GM18858 (cell line): ENCODE results near the gene GXYLT1.
A peak's percentile ranks its signal among the peaks of the same experiment; 100 is the strongest.
"Not testable (repeated sequence)": the region's sequence is repeated elsewhere in the genome, so short reads cannot be mapped to it uniquely, and the experiment has no call there.

Experiments
- ATAC-seq: cut with Tn5 transposase; IDR thresholded peaks from one replicate; pipeline ENCODE4 v1.9.1; 2021; ENCODE audit not compliant: unreplicated experiment

Gene GXYLT1

DNA sequence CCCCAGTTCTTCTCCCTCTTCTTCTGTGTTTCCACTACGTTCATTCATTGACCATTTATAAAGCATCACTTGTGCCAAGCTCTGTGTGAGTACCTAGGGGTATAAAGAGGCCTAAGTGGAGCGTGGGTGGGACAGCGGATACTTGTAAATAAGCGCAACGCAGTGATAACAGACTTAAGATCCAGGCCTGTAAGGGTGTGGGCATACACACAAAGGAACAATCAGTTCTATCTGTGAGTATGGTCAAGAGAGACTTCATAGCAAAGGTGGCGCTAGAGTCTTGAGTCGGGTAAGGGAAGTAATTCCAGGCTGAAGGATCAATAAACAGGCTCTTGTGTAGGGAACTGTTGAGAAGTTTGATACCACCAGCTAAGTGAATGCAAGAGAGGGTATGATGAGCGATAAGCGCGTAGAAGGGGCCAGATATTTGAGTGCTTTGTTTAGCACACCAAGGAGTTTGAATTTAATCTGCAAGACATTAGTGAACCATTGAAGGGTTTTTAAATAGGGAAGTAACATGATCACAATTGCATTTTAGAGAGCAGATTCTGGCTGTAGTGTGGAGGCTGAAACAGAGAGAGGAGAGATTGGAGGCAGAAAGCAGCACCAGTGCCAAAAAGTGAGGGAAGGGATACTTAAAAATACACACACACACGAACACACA lies 1.0 kb upstream of the GXYLT1 start:
- ATAC-seq = no peak

DNA sequence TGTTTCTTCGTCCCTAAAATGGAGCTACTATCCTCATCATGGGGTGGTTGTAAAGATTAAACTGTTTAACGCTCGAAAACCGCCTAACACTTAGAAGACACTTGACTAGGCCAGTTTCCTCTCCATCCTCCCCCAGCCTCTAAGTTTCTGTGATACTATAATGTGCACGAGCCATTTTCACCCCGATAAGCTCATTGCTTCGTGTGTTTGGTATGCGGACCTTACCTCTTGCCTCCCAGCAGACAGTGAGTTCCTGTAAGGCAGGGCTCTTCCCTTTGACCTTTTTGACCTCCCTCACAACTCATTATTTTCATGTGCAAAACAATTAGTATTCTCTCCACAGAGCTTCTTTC lies 499 bp upstream of the GXYLT1 start:
- no peak for ATAC-seq

DNA sequence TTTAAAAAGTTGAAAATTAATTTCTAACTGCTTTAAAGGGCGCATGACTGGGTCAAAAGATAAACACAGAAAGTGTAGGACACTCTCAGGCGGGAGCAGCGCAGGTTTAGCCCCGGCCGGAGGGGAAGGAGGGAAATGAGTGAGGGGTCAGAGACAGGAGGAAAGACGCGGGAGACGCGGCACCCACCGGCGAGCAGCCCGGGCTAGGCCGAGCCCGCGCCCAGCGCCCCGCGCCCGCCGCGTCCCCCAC lies 591 bp downstream of the GXYLT1 start:
- peak; percentile 11 for ATAC-seq

DNA sequence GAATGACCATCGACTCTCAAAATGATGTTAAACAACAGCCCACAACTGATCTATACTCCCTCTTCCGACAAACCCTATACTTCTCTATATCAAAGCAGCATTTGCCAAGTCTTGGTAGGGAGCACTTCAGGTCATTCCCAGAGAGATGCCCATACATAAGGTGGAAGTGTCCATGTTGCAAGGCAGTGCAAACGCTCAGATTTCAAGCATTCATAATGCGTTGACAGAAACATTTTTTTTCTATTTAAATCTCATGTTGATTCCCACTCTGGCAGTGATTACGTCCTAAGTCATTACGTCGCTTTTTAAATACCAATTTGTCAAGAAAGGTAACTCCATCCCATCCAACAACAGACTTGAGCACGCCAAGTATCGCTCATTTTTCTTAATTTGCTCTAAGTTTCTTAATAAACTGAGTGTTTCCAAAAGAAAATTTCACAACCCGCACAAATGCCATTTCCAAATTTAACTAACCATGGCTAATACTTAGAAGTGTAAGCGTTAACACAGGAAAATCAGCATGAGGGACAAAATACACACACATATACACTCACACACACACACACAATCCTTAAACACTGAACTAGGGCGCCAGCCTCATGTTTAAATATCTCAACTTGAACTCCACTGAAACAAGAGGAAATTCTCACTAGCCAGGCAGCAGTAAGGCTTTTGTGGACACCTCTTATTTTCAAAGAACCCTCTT lies 1.1 kb downstream of the GXYLT1 start:
- ATAC-seq = no peak

DNA sequence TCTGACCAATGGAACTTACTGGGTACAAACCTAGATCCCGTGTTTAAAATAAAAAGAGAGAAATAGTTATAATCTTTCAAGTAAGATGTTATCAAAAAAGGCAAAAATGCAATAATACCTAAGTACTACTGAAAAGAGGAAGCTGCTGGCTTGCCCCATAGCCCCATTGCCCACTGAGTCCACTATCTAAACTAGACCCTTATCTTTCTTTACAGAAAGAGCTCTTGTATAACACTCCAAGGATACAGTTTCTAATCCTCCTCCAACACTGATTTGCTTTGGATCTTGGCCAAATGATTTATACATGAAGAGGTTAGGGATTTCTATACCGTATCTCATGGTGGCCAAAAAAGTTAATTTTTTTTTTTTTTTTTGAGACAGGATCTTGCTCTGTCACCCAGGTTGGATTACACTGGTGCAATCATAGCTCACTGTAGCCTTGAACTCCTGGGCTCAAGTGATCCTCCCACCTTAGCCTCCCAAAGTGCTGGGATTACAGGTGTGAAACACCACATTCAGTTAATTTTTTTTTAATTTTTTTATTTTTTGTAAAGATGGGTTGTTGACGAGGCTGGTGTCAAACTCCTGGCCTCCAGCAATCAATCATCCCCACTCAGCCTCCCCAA lies 2.6 kb downstream of the GXYLT1 start:
- no peak for ATAC-seq

DNA sequence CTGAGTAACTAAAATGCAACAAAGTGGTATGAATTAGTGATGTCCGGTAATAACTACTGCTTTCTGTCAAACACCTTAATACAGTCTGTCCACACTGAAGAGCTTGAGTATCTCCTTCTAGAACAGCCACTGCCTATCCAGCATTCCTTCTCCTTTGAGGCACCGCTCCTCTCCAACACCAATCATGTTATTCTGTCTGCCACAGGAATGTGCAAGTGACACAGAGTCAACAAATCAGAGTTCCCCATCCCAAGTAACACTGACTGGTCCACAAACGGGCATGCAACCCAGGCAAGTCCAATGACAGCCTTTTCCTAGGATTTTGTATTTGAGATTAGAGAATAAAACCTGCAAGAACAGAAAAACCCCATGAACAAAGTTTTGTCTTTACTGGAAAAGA lies 3.8 kb downstream of the GXYLT1 start:
- no peak for ATAC-seq

DNA sequence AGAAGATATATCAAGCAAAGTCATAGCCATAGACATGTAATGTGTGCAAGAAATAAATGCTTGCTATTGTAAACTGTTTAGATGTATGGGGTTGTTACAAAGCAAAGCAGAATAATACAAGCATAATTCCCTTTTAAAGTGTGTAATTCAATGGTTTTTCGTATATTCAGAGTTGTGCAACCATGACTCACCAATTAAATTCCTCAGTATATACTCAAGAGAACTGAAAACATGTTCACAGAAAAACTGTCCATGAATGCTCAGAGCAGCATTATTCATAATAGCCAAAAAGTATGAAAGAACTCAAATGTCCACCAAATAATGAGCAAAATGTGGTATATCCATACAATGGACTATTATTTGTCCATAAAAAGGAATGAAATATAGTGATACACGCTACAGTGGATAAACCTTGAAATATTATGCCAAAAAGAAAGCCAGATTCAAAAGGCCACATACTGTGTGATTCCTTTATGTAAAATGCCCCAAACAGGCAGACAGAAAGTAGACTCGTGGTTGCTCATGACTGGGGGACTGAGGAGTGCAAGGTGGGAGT lies 9.3 kb downstream of the GXYLT1 start:
- no peak for ATAC-seq

DNA sequence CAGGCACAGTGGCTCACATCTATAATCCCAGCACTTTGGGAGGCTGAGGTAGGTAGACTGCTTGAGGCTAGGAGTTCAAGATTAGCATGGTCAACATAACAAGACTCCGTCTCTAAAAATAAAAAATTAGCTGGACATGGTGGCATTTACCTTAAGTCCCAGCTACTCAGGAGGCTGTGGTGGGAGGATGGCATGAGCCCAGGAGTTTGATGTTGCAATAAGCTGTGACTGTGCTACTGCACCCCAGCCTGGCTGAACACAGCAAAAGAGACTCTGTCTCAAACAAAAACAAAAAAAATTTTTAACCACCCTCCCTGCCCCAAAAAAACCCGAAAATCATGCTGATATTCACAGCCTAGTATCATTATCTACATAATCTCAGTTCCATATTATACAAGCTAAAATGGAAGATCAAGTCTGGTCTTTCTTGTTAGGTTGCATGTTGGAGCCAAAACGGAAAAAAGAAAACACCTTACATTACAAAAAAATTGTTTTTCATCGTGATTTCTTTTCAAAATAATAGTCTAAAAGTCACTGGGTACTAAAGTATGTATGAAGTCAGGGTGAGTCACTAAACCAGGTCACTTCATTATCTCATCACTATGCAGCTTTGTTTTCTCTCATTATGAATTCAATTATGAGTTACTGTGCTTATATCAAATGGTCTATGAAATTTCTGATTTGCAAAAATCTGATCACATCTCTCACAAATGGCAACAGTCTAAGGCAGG lies 13.8 kb downstream of the GXYLT1 start:
- ATAC-seq = no peak

DNA sequence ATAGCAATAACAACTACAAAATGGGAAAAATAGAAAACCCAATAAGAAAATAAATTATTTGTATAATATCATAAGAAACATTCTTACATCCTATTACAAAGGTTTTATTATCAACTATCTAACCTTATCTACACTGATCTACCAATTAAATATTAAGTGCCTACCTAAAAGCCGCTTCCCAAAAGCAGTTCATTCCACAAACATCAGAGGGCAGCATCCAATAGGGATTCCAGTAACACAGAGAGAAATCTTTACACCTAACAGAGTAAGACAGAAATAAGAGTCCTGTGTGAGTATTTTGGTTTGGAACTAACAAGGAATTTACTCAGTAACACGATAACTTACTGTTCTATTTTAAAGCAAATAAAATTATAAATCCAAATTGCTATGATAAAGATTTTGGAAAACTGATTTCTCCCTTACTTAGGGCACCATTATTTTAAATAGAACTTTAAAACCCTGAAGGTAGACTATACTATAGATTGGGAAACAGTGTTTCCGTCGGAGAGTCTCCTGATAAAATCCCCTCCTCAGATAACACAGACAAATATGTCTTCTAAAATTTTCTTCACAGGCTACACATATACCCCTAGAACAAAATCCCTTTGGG lies 15.0 kb downstream of the GXYLT1 start:
- ATAC-seq = no peak

DNA sequence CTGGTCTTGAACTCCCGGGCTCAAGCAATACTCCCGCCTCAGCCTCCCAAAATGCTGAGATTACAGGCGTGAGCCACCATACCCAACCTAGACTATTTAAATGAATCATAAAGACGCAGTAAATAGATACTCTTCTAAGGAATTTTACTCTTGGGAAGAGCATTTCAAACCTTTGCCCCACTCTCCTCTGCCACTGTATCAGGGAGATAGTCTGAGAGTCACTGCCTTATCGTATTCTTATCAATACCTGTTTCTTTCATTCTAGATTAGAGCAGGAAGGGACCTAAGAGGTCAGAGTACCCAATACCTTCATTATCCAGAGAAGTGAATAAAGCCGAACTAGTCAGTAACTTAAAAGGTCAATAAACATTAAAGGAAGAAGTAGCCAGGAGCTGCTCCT lies 15.8 kb downstream of the GXYLT1 start:
- ATAC-seq = no peak

DNA sequence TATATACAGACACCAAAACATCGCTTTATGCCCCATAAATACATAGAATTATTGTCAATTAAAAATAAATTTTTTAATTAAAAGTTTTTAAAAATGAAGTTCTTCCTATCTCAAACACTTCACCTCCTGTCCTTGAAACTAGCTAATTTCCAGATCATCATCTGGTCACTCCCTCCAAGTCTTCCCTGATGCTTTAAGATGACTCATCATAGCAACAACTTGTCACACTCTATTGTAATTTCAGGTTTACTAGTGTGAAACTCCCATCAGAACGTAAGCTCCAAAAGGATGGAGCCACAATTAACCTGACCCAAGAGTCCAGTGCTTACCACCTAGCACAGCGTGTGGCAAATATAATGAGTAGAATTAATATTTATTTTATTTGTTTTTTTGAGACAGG lies 16.3 kb downstream of the GXYLT1 start:
- no peak for ATAC-seq

DNA sequence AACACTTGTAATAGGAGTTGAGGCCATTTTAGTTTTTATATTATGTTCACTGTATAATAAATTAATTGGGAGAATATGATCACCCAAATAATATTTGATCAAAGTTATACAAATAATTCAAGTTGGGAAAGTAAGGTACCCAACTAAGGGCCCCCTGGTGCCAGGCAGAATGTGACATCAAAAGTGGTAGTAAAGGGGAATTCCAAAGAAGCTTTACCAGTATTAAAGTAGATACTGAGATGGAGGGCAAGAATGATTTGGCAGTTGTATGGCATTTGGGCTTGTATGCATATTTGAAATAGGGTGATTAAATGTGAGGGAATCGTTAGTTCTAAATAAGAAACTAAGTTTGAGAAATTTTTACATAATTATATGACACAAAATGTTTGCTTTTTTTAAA lies 17.7 kb downstream of the GXYLT1 start:
- ATAC-seq = no peak

DNA sequence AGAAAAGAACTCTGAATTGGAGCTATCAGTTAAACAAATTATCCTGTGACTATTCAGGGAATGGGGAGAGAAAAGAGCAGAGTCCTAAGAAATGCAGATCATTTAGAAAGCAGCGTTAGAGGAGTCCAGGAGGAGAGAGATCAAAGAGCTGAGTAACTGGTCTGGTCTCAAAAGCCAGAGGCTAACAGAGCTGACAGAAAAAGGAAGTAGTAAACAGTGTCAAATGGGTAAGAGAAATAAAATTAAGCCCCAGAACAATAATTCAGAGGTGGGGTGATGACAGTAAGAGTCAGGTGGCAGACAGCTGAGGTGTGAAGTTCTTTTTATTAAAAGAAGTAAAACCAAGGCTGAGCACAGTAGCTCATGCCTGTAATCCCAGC lies 19.3 kb downstream of the GXYLT1 start:
- no peak for ATAC-seq

DNA sequence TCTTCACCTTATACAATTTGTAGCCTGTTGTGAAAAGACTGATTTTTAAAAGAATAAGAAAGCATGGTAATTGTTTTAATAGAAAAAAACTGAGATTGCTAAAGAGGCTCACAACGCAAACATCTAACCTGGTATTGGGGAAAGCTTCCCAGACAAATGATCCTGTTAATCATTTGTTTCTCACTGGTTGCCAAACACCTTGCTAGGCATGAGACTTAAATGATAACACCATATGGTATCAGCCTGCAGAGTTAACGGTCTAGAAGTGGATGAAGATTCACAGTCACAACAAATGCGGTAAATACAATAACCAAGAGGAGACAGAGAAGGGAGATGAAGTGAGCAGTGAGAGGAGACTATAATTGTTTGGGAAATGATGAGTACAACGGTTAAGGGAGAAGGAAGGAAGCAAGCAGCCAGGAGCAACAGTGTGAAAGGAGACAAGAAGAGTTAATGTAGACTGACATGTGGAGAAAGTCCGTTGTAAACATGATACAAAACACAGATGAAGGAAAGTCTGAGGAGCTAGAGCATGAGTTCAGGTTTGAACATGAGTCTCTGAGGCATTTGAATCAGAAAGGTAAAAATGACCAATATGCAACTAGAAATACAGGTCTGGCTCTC lies 19.8 kb downstream of the GXYLT1 start:
- no peak for ATAC-seq

DNA sequence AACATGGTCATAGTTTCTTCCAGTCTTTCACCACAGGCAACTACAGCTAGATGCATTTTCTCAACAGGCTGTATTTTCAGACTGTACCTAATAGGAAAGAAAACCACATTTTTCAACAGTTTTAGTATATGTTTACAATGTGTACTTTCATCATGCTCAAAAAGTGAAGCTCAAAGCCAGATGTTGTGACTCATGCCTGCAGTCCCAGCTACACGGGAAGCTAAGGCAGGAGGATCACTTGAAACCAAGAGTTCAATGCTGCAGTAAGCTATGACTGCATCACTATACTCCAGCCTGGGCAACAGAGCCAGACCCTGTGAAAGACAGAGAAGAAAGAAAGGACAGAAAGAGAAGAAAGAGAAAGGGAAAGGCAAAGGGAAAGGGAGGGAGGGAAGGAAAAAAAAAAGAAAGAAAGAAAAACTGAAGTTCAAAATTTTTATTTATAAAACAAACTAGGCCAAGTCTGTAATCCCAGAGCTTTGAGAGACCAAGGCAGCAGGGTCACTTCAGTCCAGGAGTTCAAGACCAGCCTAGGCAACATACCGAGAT lies 25.5 kb downstream of the GXYLT1 start:
- ATAC-seq = no peak

DNA sequence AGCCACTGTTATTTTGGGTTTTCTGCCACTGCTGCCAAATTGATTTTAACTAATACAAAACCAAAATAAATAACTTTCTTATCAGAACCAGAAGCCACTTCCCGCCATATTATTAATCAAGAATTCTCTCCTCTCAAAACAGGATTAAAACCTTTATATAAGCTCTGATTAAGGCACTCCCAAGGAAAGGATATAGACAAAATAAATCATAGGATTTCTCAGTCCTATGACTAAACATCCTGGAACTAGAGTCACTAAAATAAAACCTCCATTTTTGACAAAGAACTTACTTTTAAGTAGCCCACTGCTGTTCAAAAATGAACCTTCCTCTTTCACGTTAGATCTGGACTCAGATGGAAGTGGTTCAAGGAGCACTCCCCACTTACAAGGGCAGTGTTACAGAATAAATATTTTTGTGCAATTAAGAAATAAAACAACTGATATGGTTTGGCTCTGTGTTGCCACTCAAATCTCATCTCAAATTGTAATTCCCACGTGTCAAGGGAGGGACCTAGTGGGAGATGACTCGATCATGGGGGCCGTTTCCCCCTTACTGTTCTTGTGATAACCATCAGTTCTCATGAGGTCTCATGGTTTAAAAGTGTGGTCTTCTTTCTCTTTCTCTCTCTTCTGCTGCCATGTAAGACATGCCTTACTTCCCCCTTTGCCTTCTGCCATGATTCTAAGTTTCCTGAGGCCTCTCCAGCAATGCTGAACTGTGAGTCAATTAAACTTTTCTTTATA lies 26.4 kb downstream of the GXYLT1 start:
- no peak for ATAC-seq

DNA sequence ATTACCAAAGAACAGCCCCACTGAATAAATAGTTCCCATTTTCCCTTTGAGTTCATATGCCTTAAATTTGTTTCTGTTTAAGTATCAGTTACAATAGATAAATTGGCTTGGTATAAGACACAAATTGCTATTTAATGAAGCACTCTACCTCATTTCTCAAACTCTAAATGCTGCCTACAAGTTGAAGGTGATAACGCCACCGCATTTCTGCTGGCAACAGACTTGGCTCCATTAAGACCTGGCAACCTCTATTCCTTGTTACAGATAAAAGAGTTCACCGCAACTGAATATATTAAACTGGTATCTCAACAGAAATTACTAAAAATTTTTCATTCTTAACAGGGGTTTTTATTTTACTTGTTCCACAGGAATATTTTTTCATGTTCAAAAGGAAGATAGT lies 35.6 kb downstream of the GXYLT1 start:
- ATAC-seq = no peak

DNA sequence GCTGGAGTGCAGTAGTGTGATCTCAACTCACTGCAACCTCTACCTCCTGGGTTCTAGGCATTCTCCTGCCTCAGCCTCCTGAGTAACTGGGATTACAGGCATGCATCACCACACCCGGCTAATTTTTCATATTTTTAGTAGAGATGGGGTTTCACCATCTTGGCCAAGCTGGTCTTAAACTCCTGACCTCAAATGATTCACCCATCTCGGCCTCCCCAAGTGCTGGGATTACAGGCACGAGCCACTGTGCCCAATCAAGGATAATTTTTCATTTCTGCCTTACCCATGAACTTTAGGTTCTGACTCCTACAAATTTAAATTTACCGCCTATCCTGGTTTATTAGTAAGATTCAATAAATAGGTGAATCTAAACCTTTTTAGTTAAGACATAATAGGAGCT lies 37.9 kb downstream of the GXYLT1 start:
- ATAC-seq = not testable (repeated sequence)

DNA sequence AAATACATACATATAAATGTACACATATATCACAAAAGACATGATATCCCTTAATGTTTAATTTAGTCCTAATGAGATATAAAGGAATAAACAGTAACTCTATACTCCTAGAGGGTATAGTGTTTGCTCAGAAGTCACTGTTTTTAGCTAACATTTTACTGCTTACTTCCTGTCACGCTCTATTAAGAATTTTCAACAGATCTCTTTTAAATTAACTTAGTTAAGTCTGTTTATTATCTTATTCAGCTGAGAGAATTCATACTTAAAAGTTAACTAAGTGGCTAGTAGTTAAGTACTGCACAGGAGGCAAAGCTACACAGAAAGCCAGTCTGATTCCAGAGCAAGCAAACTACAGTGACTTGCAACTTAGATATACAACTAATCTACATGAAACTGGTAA lies 39.9 kb downstream of the GXYLT1 start:
- no peak for ATAC-seq

DNA sequence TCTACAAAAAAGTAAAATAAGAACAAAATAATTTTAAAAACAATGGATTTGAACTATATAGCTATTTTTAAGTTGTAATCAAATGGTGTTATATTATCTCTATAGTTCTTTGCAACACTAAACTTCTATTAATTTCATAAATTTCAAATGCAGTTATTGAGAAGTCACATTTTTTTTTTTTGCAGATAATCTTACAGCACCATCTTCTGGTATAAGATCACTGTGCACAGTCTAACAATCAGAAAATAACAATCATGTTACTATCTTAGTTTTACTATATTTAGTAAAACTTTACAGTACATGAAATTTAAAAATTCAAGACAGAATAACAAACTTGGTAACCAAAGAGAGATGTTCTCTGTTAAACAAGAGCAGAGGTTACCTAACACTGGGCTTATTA lies 40.6 kb downstream of the GXYLT1 start:
- no peak for ATAC-seq
